Activated T-cell treated with anti-CD3 and anti-CD28 coated beads for 4 hours (primary cell): ENCODE measurements around the gene TEX12.

Source experiments
- DNase-seq: peaks from one replicate; pipeline ENCODE4 v3.0.0-alpha.2; 2020

Gene TEX12

GRCh38 chr11:112213753-112214152 lies 46.6 kb downstream of the TEX12 start:
- no peak for DNase-seq

GRCh38 chr11:112215621-112216020 lies 48.4 kb downstream of the TEX12 start:
- DNase-seq, result no peak

GRCh38 chr11:112216561-112217105 lies 49.5 kb downstream of the TEX12 start:
- DNase-seq, result no peak

- peak; percentile 33 for DNase-seq
These were observed 52.5 kb downstream of the TEX12 start for GRCh38 chr11:112219476-112220232.

- no peak for DNase-seq
These were observed 54.2 kb downstream of the TEX12 start for GRCh38 chr11:112221274-112221835.
